PFSK-1 (cell line): Measurements from ENCODE around the gene NUDT15.

Experiments
- FOXP2 ChIP-seq: optimal IDR thresholded peaks from 2 replicates; pipeline ENCODE3; 2011; ENCODE audit warnings: borderline replicate concordance, control low read depth, inconsistent platforms; ENCODE audit not compliant: insufficient read depth; ENCODE audit errors: extremely low read length, extremely low read depth
- POLR2AphosphoS5 ChIP-seq: IDR thresholded peaks from 2 replicates; pipeline ENCODE4 v1.6.1; 2012; ENCODE audit warnings: low read depth, mild to moderate bottlenecking, control low read depth, low read length, moderate library complexity
- REST ChIP-seq, 2 experiments: IDR thresholded peaks; 2 replicates each; pipeline versions ENCODE4 v1.6.1 to v1.8.0; 2011 to 2012; ENCODE audit warnings: low read depth in 2 of 2, low read length in 2 of 2, control low read depth in 1 of 2, inconsistent platforms in 1 of 2, mild to moderate bottlenecking in 1 of 2, moderate library complexity in 1 of 2; ENCODE audit not compliant: insufficient read depth in 1 of 2
- SIN3A ChIP-seq: IDR thresholded peaks from 2 replicates; pipeline ENCODE4 v1.6.1; 2012; ENCODE audit warnings: mild to moderate bottlenecking, low read length, moderate library complexity, borderline replicate concordance; ENCODE audit not compliant: insufficient read depth
- TAF1 ChIP-seq: IDR thresholded peaks from 2 replicates; pipeline ENCODE4 v1.6.1; 2012; ENCODE audit warnings: low read length, control low read depth, borderline replicate concordance; ENCODE audit not compliant: insufficient read depth

NUDT15 gene

GRCh38 chr13:48054601-48055000 lies 17.1 kb downstream of the NUDT15 start:
- TF ChIP-seq SIN3A = no peak
- no peak for TF ChIP-seq REST (IDR thresholded peaks at IDR 0.05; ENCODE audit: insufficient read depth in 1 of 2, low read depth in 2 of 2, low read length in 2 of 2)
- no peak for TF ChIP-seq FOXP2
- no peak for TF ChIP-seq TAF1
- TF ChIP-seq POLR2AphosphoS5 = no peak

GRCh38 chr13:48055712-48056111 lies 18.2 kb downstream of the NUDT15 start:
- TF ChIP-seq POLR2AphosphoS5 (no peak), SIN3A (no peak)

GRCh38 chr13:48066310-48066989 lies 28.9 kb downstream of the NUDT15 start:
- TF ChIP-seq POLR2AphosphoS5 = no peak
- TF ChIP-seq TAF1 = no peak

- TF ChIP-seq FOXP2 (no peak), REST (IDR thresholded peaks at IDR 0.05; ENCODE audit: insufficient read depth in 1 of 2, low read depth in 2 of 2, low read length in 2 of 2) (no peak), POLR2AphosphoS5 (no peak), SIN3A (no peak), TAF1 (no peak)
These were observed 30.5 kb downstream of the NUDT15 start for GRCh38 chr13:48068036-48068435.

GRCh38 chr13:48068952-48069351 lies 31.4 kb downstream of the NUDT15 start:
- no peak for TF ChIP-seq SIN3A
- no peak for TF ChIP-seq FOXP2
- TF ChIP-seq REST (IDR thresholded peaks at IDR 0.05; ENCODE audit: insufficient read depth in 1 of 2, low read depth in 2 of 2, low read length in 2 of 2) = no peak
- no peak for TF ChIP-seq POLR2AphosphoS5
- TF ChIP-seq TAF1 = no peak

GRCh38 chr13:48069573-48069972 lies 32.0 kb downstream of the NUDT15 start:
- TF ChIP-seq POLR2AphosphoS5 (no peak), SIN3A (no peak), TAF1 (no peak), REST (IDR thresholded peaks at IDR 0.05; ENCODE audit: insufficient read depth in 1 of 2, low read depth in 2 of 2, low read length in 2 of 2) (no peak), FOXP2 (no peak)
